HEK293 (cell line): ENCODE results near the gene METTL24.
"Not testable (repeated sequence)": the region's sequence is repeated elsewhere in the genome, so short reads cannot be mapped to it uniquely, and the experiment has no call there.

Experiments used
- CTCF ChIA-PET: fragments of 350-600 bp; formaldehyde crosslinking; extraction: SDS; loops from one replicate; lab custom pipeline; 2021; ENCODE audit warnings: antibody characterized with exemption; lab: Yijun Ruan, JAX
- POLR2A ChIA-PET: fragments of 300-600 bp; formaldehyde crosslinking; extraction: SDS; loops from one replicate; lab custom pipeline; 2020; ENCODE audit warnings: antibody characterized with exemption, inconsistent platforms; lab: Yijun Ruan, JAX
- H3K27ac ChIP-seq: fragments of 200-500 bp; sonication (Bioruptor generic); 2 replicates; pipeline ENCODE4 v1.5.1; 2014; ENCODE audit warnings: low read depth, low read length, control low read depth, inconsistent platforms; ENCODE audit errors: extremely low read depth
- H3K36me3 ChIP-seq, 2 experiments: fragments of 200-500 bp in 1 of 2; sonication (Bioruptor generic) in 1 of 2; 1 replicate in 1 of 2; 2 replicates in 1 of 2; pipeline ENCODE4 v1.5.1; 2014 to 2017; ENCODE audit warnings: inconsistent platforms in 2 of 2, low read length in 2 of 2; ENCODE audit not compliant: control insufficient read depth in 2 of 2, insufficient read depth in 1 of 2
- H3K4me1 ChIP-seq: fragments of 200-500 bp; sonication (Bioruptor generic); 2 replicates; pipeline ENCODE4 v1.5.1; 2014; ENCODE audit warnings: mild to moderate bottlenecking, low read length, inconsistent platforms; ENCODE audit not compliant: control insufficient read depth, insufficient read depth
- H3K4me3 ChIP-seq: 2 replicates; pipeline ENCODE4 v1.5.1; 2011; ENCODE audit warnings: low read depth, mild to moderate bottlenecking, control low read depth, low read length, moderate library complexity
- H3K9me3 ChIP-seq: fragments of 200-500 bp; sonication (Bioruptor generic); 2 replicates; pipeline ENCODE4 v1.5.1; 2014; ENCODE audit warnings: low read depth, low read length, inconsistent platforms; ENCODE audit not compliant: control insufficient read depth, insufficient read depth
- GLIS2 ChIP-seq: fragments of 450-650 bp; formaldehyde crosslinking; IDR thresholded peaks from 2 replicates; pipeline ENCODE4 v1.5.1; 2016; ENCODE audit warnings: missing biosample characterization, missing genetic modification characterization
- SETDB1 ChIP-seq: IDR thresholded peaks from one replicate; pipeline ENCODE4 v1.6.1; 2017; ENCODE audit warnings: mild to moderate bottlenecking, low read length, moderate library complexity, mixed read lengths; ENCODE audit not compliant: insufficient read length
- SP7 ChIP-seq: fragments of 450-650 bp; formaldehyde crosslinking; IDR thresholded peaks from 2 replicates; pipeline ENCODE4 v1.5.1; 2016; ENCODE audit warnings: missing biosample characterization, missing genetic modification characterization
- YY2 ChIP-seq: fragments of 450-650 bp; formaldehyde crosslinking; IDR thresholded peaks from 2 replicates; pipeline ENCODE4 v1.5.1; 2016; ENCODE audit warnings: missing biosample characterization, missing genetic modification characterization
- ZBTB21 ChIP-seq: fragments of 450-650 bp; formaldehyde crosslinking; IDR thresholded peaks from 2 replicates; pipeline ENCODE4 v1.5.1; 2017; ENCODE audit warnings: missing biosample characterization, missing genetic modification characterization
- ZNF146 ChIP-seq: fragments of 450-650 bp; formaldehyde crosslinking; IDR thresholded peaks from 2 replicates; pipeline ENCODE4 v1.5.1; 2016; ENCODE audit warnings: missing biosample characterization, missing genetic modification characterization
- ZNF280D ChIP-seq: fragments of 450-650 bp; formaldehyde crosslinking; IDR thresholded peaks from 2 replicates; pipeline ENCODE4 v1.5.1; 2016; ENCODE audit warnings: missing biosample characterization, missing genetic modification characterization
- ZNF362 ChIP-seq: fragments of 450-650 bp; formaldehyde crosslinking; IDR thresholded peaks from 2 replicates; pipeline ENCODE4 v1.5.1; 2016; ENCODE audit warnings: missing biosample characterization, missing genetic modification characterization
- ZNF580 ChIP-seq: fragments of 450-650 bp; formaldehyde crosslinking; IDR thresholded peaks from 2 replicates; pipeline ENCODE4 v1.5.1; 2016; ENCODE audit warnings: missing biosample characterization, missing genetic modification characterization
- ZNF747 ChIP-seq: fragments of 450-650 bp; formaldehyde crosslinking; IDR thresholded peaks from 2 replicates; pipeline ENCODE4 v1.5.1; 2016; ENCODE audit warnings: missing biosample characterization, missing genetic modification characterization
- ZNF76 ChIP-seq: fragments of 450-650 bp; formaldehyde crosslinking; IDR thresholded peaks from 2 replicates; pipeline ENCODE4; 2016; ENCODE audit warnings: low read depth, missing biosample characterization, missing genetic modification characterization, borderline replicate concordance
- ZSCAN30 ChIP-seq: fragments of 450-650 bp; IDR thresholded peaks from 2 replicates; pipeline ENCODE4 v1.5.1; 2018; ENCODE audit warnings: missing biosample characterization, mild to moderate bottlenecking, missing genetic modification characterization, moderate library complexity
- ZXDB ChIP-seq: fragments of 450-650 bp; formaldehyde crosslinking; IDR thresholded peaks from 2 replicates; pipeline ENCODE4 v1.5.1; 2016; ENCODE audit warnings: missing biosample characterization, missing genetic modification characterization

METTL24 gene

DNA sequence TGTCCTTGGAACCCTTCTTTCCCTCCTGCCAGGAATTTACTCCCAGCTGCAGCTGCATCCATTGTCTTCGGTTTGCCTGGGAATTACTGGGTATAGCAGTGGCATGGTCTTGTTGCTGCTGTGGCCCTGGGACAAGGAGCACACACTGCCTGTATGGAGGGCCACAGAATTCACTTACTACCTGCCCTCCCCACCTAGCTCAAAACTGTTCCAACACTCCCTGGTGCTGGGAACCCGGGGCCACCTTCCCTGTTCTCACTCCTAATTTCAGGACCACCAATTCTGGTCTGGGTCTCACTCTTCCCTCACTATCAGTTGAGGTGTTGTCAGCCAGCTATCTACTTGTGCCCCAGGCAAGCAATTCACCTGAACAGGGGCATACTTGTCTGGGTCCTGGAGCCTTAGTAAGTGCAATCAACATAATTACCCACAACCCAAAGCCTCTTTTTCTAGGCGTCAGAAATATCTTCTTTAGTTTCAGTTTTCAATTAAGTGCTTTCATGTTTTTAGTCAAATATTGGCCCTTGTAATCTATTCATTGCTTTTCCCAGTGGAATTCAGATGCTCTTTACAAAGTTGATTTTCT lies 47.2 kb downstream of the METTL24 start:
- Histone ChIP-seq H3K4me3 (no peak overlapping the region), H3K4me1 (no peaks in the 10 kb centered on the region), H3K9me3 (no peaks in the 10 kb centered on the region), H3K36me3 (no peaks in the 10 kb centered on the region), H3K27ac (no peak overlapping the region)
- ChIA-PET POLR2A (no interaction called here), CTCF (no interaction called here)
- no peak for TF ChIP-seq GLIS2 (tag by site-specific recombination)

GRCh38 chr6:110309432-110309831 lies 48.7 kb downstream of the METTL24 start:
- peak; percentile 83 for TF ChIP-seq SETDB1
- CTCF ChIA-PET, POLR2A ChIA-PET, H3K36me3 ChIP-seq, H3K9me3 ChIP-seq, H3K27ac ChIP-seq, H3K4me1 ChIP-seq, H3K4me3 ChIP-seq: not testable (repeated sequence)

DNA sequence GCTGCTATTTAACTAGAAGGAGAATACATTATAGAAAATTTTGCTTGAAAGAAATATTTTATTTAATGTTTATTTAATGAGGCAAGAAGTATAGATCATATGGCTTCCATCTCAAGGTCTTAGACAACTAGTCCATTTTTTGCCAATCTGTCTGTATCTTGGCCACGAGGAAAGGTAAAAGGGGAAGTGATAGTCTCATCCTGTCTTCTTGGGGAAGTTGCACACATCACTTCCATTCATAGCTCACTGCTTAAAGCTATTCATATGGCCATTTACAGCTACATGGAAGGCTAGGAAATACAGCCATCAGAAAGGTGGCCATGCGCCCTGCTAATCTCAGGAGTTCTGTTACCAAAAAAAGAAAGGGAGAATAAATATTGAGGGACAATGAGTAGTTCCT lies 50.8 kb downstream of the METTL24 start:
- POLR2A ChIA-PET = no interaction called here
- Histone ChIP-seq H3K4me1 (no peaks in the 10 kb centered on the region), H3K4me3 (no peak overlapping the region), H3K9me3 (no peaks in the 10 kb centered on the region), H3K36me3 (no peaks in the 10 kb centered on the region), H3K27ac (no peak overlapping the region)
- CTCF ChIA-PET = interaction anchor here (0.7 kb wide), 1 partner anchor 9 kb away, joined by 4 read pairs; no protein-coding TSS in a partner anchor
- TF ChIP-seq ZSCAN30 = no peak
- no peak for TF ChIP-seq ZNF362 (tag by site-specific recombination)
- TF ChIP-seq ZNF580 (tag by site-specific recombination) = no peak
- no peak for TF ChIP-seq YY2 (tag by site-specific recombination)
- no peak for TF ChIP-seq ZNF747 (tag by site-specific recombination)
- TF ChIP-seq ZNF76 (tag by site-specific recombination) = no peak
- TF ChIP-seq ZXDB (tag by site-specific recombination) = no peak
- no peak for TF ChIP-seq ZBTB21 (tag by site-specific recombination)
- TF ChIP-seq SP7 (tag by site-specific recombination) = no peak

- H3K4me1 ChIP-seq, H3K36me3 ChIP-seq, H3K9me3 ChIP-seq, H3K4me3 ChIP-seq, POLR2A ChIA-PET, H3K27ac ChIP-seq, CTCF ChIA-PET: not testable (repeated sequence)
- TF ChIP-seq ZNF580 (tag by site-specific recombination) (peak; percentile 81), ZNF146 (peak; percentile 70), ZNF280D (tag by site-specific recombination) (0 out of 2 replicates have a peak, but pooled peaks have one; percentile 53)
Measured at GRCh38 chr6:110305832-110306231, 52.3 kb downstream of the METTL24 start.

- H3K4me3 ChIP-seq, H3K36me3 ChIP-seq, POLR2A ChIA-PET, H3K27ac ChIP-seq, H3K4me1 ChIP-seq, H3K9me3 ChIP-seq: not testable (repeated sequence)
- CTCF ChIA-PET = interaction anchor here (0.6 to 1.1 kb wide), 3 partner anchors 14 to 76 kb away, joined by 3 to 5 read pairs (median 3); no protein-coding TSS in a partner anchor
Measured at GRCh38 chr6:110303692-110304091, 54.5 kb downstream of the METTL24 start.
